Measurements from ENCODE around the gene PTGIS. TPM values are rescaled to one million over a fixed set of nuclear protein-coding genes. Genes with fewer than 3 reads are reported as not detected.
A peak's percentile ranks its signal among the peaks of the same experiment; 100 is the strongest.

The PTGIS gene
- total RNA-seq, 1 donor from 2014 or later, result 72.1 TPM

- Mint-ChIP-seq H3K4me1 (ENCODE audit: unreplicated experiment) (peaks cover 8% of the 10 kb centered on the region), H3K36me3 (ENCODE audit: unreplicated experiment) (peaks cover 49% of the 10 kb centered on the region), H3K4me3 (ENCODE audit: unreplicated experiment) (no peak overlapping the region), H3K27ac (ENCODE audit: unreplicated experiment) (no peak overlapping the region), H3K27me3 (ENCODE audit: unreplicated experiment) (no peaks in the 10 kb centered on the region), H3K9me3 (ENCODE audit: unreplicated experiment) (peaks cover 3% of the 10 kb centered on the region)
- TF ChIP-seq, protein P1, sequence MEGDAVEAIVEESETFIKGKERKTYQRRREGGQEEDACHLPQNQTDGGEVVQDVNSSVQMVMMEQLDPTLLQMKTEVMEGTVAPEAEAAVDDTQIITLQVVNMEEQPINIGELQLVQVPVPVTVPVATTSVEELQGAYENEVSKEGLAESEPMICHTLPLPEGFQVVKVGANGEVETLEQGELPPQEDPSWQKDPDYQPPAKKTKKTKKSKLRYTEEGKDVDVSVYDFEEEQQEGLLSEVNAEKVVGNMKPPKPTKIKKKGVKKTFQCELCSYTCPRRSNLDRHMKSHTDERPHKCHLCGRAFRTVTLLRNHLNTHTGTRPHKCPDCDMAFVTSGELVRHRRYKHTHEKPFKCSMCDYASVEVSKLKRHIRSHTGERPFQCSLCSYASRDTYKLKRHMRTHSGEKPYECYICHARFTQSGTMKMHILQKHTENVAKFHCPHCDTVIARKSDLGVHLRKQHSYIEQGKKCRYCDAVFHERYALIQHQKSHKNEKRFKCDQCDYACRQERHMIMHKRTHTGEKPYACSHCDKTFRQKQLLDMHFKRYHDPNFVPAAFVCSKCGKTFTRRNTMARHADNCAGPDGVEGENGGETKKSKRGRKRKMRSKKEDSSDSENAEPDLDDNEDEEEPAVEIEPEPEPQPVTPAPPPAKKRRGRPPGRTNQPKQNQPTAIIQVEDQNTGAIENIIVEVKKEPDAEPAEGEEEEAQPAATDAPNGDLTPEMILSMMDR (IDR thresholded peaks at IDR 0.05), result no peak
- DNase-seq (ENCODE audit: extremely low spot score, unreplicated experiment), result peak; percentile 74
Observed at GRCh38 chr20:49539481-49540231, 28.3 kb downstream of the PTGIS start.

DNA sequence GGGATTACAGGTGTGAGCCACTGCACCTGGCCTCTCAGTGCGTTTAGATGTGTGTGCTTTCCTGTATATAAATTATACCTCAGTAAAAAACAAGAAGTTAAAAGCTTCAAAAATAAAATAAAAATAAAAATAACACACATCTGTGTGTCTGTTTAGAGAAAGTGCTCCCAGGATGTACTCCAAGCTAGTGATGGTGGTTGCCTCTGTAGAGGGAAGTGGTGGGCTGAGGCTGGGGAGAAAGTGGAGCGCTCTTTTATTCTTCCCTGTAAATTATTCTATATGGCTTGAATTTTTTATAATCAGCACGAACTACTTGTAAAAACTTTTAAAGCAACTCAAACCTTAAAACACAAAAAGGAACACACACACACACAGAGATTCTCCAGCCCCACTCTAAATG, 29.0 kb downstream of the PTGIS start:
- Mint-ChIP-seq H3K27me3 (ENCODE audit: unreplicated experiment) (no peaks in the 10 kb centered on the region), H3K4me1 (ENCODE audit: unreplicated experiment) (peaks cover 8% of the 10 kb centered on the region), H3K36me3 (ENCODE audit: unreplicated experiment) (peaks cover 55% of the 10 kb centered on the region), H3K27ac (ENCODE audit: unreplicated experiment) (no peak overlapping the region), H3K4me3 (ENCODE audit: unreplicated experiment) (no peak overlapping the region), H3K9me3 (ENCODE audit: unreplicated experiment) (peaks cover 3% of the 10 kb centered on the region)
- TF ChIP-seq, protein P1 (IDR thresholded peaks at IDR 0.05), result no peak
- no peak for DNase-seq (ENCODE audit: extremely low spot score, unreplicated experiment)

DNA sequence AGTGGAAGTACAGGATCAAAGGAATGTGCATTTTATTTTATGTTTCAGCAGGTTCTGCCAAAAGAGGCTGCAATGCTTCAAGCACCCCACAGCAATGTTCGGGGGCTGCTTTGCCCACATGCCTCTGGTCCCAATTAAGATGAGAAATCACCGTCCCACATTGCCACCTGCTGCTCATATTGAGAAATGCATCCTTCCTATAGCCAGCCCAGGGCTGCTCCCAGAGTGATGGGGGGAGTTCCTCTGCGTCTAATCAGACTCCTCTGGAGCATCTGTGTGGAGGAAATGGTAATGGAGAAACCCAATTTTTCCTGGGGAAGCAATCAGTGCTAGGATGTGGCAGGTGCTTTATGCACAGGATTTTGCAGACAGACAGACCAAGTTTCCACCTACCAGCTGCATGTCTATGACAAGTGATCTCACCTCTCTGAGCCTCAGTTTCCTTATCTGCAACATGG, 33.7 kb downstream of the PTGIS start:
- H3K27me3 Mint-ChIP-seq (ENCODE audit: unreplicated experiment), result peaks cover 2% of the 10 kb centered on the region
- TF ChIP-seq, protein P1 (IDR thresholded peaks at IDR 0.05), result peak; percentile 89
- peaks cover under 1% of the 10 kb centered on the region for H3K4me1 Mint-ChIP-seq (ENCODE audit: unreplicated experiment)
- peaks cover 42% of the 10 kb centered on the region for H3K36me3 Mint-ChIP-seq (ENCODE audit: unreplicated experiment)
- no peak overlapping the region for H3K4me3 Mint-ChIP-seq (ENCODE audit: unreplicated experiment)
- peaks cover 3% of the 10 kb centered on the region for H3K9me3 Mint-ChIP-seq (ENCODE audit: unreplicated experiment)
- H3K27ac Mint-ChIP-seq (ENCODE audit: unreplicated experiment), result no peak overlapping the region
- DNase-seq (ENCODE audit: extremely low spot score, unreplicated experiment), result no peak

DNA sequence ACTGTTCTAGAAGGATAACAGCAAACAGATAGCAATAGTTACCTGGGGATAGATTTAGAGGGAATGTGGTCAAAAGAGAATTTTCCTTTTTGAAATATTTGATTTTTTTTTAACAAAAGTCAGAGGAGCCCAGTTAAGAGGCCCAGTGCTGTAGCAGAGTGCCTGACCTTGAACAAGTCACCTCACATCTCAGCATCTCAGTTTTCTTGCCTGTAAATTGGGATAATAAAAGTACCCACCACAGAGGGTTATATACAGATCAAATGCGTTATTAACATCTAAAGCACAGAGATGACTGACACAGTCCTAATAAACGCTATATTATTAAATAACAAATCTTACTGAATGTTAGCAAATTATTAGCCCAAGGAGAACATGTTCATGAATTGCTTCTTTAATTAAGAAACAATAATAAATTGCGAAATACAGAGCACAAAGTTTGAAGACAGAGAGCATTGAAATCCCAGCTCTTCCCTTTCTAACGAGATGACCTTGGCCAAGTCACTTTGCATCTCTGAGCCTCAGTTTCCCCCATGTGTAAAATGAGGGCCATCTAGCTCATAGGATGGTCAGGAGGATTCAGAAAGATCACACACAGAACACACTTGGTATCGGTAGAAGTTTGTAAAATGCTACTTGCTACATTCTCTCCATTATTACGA, 35.5 kb downstream of the PTGIS start:
- H3K9me3 Mint-ChIP-seq (ENCODE audit: unreplicated experiment), result no peaks in the 10 kb centered on the region
- H3K27ac Mint-ChIP-seq (ENCODE audit: unreplicated experiment), result no peak overlapping the region
- peaks cover 2% of the 10 kb centered on the region for H3K27me3 Mint-ChIP-seq (ENCODE audit: unreplicated experiment)
- DNase-seq (ENCODE audit: extremely low spot score, unreplicated experiment), result no peak
- peaks cover 37% of the 10 kb centered on the region for H3K36me3 Mint-ChIP-seq (ENCODE audit: unreplicated experiment)
- H3K4me1 Mint-ChIP-seq (ENCODE audit: unreplicated experiment), result peaks cover 10% of the 10 kb centered on the region
- TF ChIP-seq, protein P1 (IDR thresholded peaks at IDR 0.05), result no peak
- no peak overlapping the region for H3K4me3 Mint-ChIP-seq (ENCODE audit: unreplicated experiment)

- Mint-ChIP-seq H3K36me3 (ENCODE audit: unreplicated experiment) (peaks cover 45% of the 10 kb centered on the region), H3K9me3 (ENCODE audit: unreplicated experiment) (no peaks in the 10 kb centered on the region), H3K4me1 (ENCODE audit: unreplicated experiment) (peaks cover 10% of the 10 kb centered on the region), H3K4me3 (ENCODE audit: unreplicated experiment) (no peak overlapping the region), H3K27ac (ENCODE audit: unreplicated experiment) (no peak overlapping the region), H3K27me3 (ENCODE audit: unreplicated experiment) (peaks cover 9% of the 10 kb centered on the region)
- TF ChIP-seq, protein P1 (IDR thresholded peaks at IDR 0.05), result no peak
- DNase-seq (ENCODE audit: extremely low spot score, unreplicated experiment), result no peak
Observed at GRCh38 chr20:49529470-49529869, 38.5 kb downstream of the PTGIS start.

All from osteocyte (in vitro differentiated cells).